ENCODE data around the gene ENOSF1.

Gene ENOSF1

DNA sequence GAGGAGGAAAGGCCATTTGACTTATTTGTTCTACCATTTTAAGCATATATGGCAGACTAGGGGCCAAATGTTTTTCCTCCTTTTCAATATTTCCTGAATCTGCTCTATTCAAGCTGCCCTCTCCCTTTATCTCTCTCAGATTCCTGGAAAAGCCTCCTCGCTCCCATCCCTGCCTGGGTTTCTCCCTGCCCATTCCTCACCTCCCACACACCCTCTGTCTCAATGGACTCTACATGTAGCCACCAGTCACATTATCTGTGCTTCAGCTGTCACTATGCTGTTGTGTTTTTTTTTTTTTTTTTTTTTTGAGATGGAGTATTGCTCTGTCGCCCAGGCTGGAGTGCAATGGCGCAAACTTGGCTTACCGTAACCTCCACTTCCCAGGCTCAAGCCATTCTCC lies 32.0 kb downstream of the ENOSF1 start:
- Histone ChIP-seq H3K27me3 (ENCODE audit: low read length) (no peaks in the 10 kb centered on the region), H3K9me3 (ENCODE audit: insufficient read depth, low read length) (no peaks in the 10 kb centered on the region), H2AFZ (ENCODE audit: low read depth, low read length, severe bottlenecking) (no peak overlapping the region), H3F3A (ENCODE audit: insufficient read depth) (peaks cover 14% of the 10 kb centered on the region), H3K4me2 (ENCODE audit: low read depth, low read length, poor library complexity, severe bottlenecking) (no peak overlapping the region), H3K4me3 (ENCODE audit: insufficient read depth, low read length, poor library complexity, severe bottlenecking) (no peak overlapping the region), H3K9ac (ENCODE audit: low read length) (no peak overlapping the region), H3K9me2 (replicated peaks; ENCODE audit: insufficient read depth, low read length) (no peaks in the 10 kb centered on the region), H4K20me1 (ENCODE audit: low read depth, low read length) (no peaks in the 10 kb centered on the region), H3K36me3 (ENCODE audit: low read length) (no peaks in the 10 kb centered on the region), H3K79me2 (ENCODE audit: insufficient read depth, low read length) (no peaks in the 10 kb centered on the region), H3K27ac (ENCODE audit: low read depth, low read length) (no peak overlapping the region)
- no peak for TF ChIP-seq EZH2phosphoT487 (conservative IDR thresholded peaks at IDR 0.05; ENCODE audit: low read length)
- TF ChIP-seq, protein P1, sequence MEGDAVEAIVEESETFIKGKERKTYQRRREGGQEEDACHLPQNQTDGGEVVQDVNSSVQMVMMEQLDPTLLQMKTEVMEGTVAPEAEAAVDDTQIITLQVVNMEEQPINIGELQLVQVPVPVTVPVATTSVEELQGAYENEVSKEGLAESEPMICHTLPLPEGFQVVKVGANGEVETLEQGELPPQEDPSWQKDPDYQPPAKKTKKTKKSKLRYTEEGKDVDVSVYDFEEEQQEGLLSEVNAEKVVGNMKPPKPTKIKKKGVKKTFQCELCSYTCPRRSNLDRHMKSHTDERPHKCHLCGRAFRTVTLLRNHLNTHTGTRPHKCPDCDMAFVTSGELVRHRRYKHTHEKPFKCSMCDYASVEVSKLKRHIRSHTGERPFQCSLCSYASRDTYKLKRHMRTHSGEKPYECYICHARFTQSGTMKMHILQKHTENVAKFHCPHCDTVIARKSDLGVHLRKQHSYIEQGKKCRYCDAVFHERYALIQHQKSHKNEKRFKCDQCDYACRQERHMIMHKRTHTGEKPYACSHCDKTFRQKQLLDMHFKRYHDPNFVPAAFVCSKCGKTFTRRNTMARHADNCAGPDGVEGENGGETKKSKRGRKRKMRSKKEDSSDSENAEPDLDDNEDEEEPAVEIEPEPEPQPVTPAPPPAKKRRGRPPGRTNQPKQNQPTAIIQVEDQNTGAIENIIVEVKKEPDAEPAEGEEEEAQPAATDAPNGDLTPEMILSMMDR (IDR thresholded peaks at IDR 0.05; ENCODE audit: insufficient read depth, low read length, poor library complexity, severe bottlenecking), result no peak

DNA sequence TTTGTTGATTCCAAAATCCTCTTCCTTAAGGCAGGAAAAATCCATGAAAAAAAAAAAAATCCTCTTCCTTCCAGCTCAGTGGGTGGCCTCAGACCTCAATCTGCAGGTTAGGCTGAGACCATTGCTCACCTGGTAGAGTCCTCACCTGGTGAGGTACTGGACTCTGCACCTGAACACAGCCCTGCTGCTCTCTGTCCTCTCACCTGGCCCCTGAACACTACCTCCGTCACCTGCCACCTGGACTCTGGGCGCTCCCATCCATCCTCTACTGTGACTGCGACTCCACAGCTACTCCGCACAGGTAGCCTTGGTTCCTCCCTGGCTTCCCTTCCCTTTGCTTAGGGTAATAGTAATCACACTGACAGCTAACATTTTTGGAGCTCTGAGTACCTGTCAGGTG lies 32.9 kb downstream of the ENOSF1 start:
- Histone ChIP-seq H3K4me3 (ENCODE audit: insufficient read depth, low read length, poor library complexity, severe bottlenecking) (no peak overlapping the region), H3K36me3 (ENCODE audit: low read length) (0 out of 2 replicates have a peak, but pooled peaks cover 2% of the 10 kb centered on the region), H4K20me1 (ENCODE audit: low read depth, low read length) (no peaks in the 10 kb centered on the region)

DNA sequence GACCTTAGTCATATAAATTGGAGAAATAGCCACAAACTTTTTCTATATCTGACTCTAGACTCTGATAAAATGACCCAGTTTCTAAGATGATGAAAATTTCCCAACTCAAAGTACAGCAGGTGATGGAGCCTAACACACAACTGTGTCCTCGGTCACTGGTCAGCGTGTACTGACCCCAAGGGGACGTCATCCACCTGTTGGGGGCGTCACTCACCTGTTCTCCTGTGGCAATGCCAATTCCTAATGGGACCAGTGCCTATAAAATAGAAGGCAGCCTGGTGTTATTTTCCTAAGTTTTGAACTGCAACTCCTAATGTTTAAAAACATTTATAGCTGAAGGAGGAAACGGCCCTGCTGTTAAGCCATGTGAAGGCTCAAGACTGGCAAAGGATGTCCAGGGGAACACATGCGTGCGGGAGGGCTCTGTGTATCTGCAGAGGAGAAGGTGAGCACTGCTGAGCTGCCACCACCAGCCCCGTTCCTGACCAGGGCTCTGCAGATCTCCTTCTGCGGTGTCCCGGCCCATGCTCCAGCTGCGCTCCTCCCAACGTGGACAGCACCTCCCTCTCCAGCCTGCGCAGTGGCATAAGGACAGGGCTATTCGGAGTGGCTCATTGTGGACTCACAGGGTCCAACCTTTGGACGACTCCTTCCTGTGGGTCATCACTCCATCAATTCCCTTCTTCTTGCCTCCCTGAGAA lies 33.8 kb downstream of the ENOSF1 start:
- Histone ChIP-seq H3K9me3 (ENCODE audit: insufficient read depth, low read length) (no peaks in the 10 kb centered on the region), H3K27ac (ENCODE audit: low read depth, low read length) (no peak overlapping the region), H3K4me2 (ENCODE audit: low read depth, low read length, poor library complexity, severe bottlenecking) (no peak overlapping the region), H3F3A (ENCODE audit: insufficient read depth) (peaks cover 21% of the 10 kb centered on the region), H3K9ac (ENCODE audit: low read length) (no peak overlapping the region), H3K4me3 (ENCODE audit: insufficient read depth, low read length, poor library complexity, severe bottlenecking) (no peak overlapping the region), H2AFZ (ENCODE audit: low read depth, low read length, severe bottlenecking) (no peak overlapping the region), H4K20me1 (ENCODE audit: low read depth, low read length) (no peaks in the 10 kb centered on the region), H3K9me2 (replicated peaks; ENCODE audit: insufficient read depth, low read length) (no peaks in the 10 kb centered on the region), H3K36me3 (ENCODE audit: low read length) (peaks cover 5% of the 10 kb centered on the region; the same call in 1 of the 2 replicates), H3K27me3 (ENCODE audit: low read length) (no peaks in the 10 kb centered on the region), H3K79me2 (ENCODE audit: insufficient read depth, low read length) (no peaks in the 10 kb centered on the region)
- TF ChIP-seq EZH2phosphoT487 (conservative IDR thresholded peaks at IDR 0.05; ENCODE audit: low read length), result no peak
- TF ChIP-seq, protein P1 (IDR thresholded peaks at IDR 0.05; ENCODE audit: insufficient read depth, low read length, poor library complexity, severe bottlenecking), result no peak

More for the DNA sequence above, 32.9 kb downstream of the ENOSF1 start:
- Histone ChIP-seq H3K27ac (ENCODE audit: low read depth, low read length) (no peak overlapping the region), H3K9ac (ENCODE audit: low read length) (no peak overlapping the region), H3K27me3 (ENCODE audit: low read length) (no peaks in the 10 kb centered on the region), H3K79me2 (ENCODE audit: insufficient read depth, low read length) (no peaks in the 10 kb centered on the region), H2AFZ (ENCODE audit: low read depth, low read length, severe bottlenecking) (no peak overlapping the region), H3F3A (ENCODE audit: insufficient read depth) (peaks cover 18% of the 10 kb centered on the region), H3K9me2 (replicated peaks; ENCODE audit: insufficient read depth, low read length) (no peaks in the 10 kb centered on the region), H3K9me3 (ENCODE audit: insufficient read depth, low read length) (no peaks in the 10 kb centered on the region), H3K4me2 (ENCODE audit: low read depth, low read length, poor library complexity, severe bottlenecking) (no peak overlapping the region)
- no peak for TF ChIP-seq EZH2phosphoT487 (conservative IDR thresholded peaks at IDR 0.05; ENCODE audit: low read length)
- TF ChIP-seq, protein P1 (IDR thresholded peaks at IDR 0.05; ENCODE audit: insufficient read depth, low read length, poor library complexity, severe bottlenecking), result no peak

Data from SU-DHL-6 (cell line).